ENCODE results near the gene NRGN.

- TF ChIP-seq POLR2A (IDR thresholded peaks at IDR 0.05) (no peak), CTCF (IDR thresholded peaks at IDR 0.05 in 8 of 11, conservative IDR thresholded peaks at IDR 0.05 in 3 of 11) (no peak)
These were observed 52.0 kb downstream of the NRGN start for GRCh38 chr11:124791626-124792341.
